SJCRH30 (cell line): ENCODE measurements around the gene RPGRIP1L. TPM values are rescaled to one million over a fixed set of nuclear protein-coding genes. Genes with fewer than 3 reads are reported as not detected.

ENCODE experiments used
- DNase-seq, 2 experiments: peaks; one replicate each; pipeline ENCODE4 v3.0.0-alpha.2; 2015 to 2020
- H3K27ac ChIP-seq: fragments of 250-450 bp; sonication (Bioruptor Pico); 2 replicates; pipeline ENCODE4 v1.5.1; 2020; ENCODE audit warnings: mild to moderate bottlenecking, moderate library complexity
- H3K27me3 ChIP-seq: fragments of 250-450 bp; sonication (Bioruptor Pico); 2 replicates; pipeline ENCODE4 v1.5.1; 2020; ENCODE audit warnings: mild to moderate bottlenecking, moderate library complexity
- H3K36me3 ChIP-seq: fragments of 250-450 bp; sonication (Bioruptor Pico); 2 replicates; pipeline ENCODE4 v1.5.1; 2020; ENCODE audit warnings: mild to moderate bottlenecking, moderate library complexity
- H3K4me1 ChIP-seq: fragments of 250-450 bp; sonication (Bioruptor Pico); 2 replicates; pipeline ENCODE4 v1.5.1; 2020; ENCODE audit warnings: mild to moderate bottlenecking, moderate library complexity
- H3K4me3 ChIP-seq: fragments of 250-450 bp; sonication (Bioruptor Pico); 2 replicates; pipeline ENCODE4 v1.5.1; 2020; ENCODE audit warnings: mild to moderate bottlenecking, moderate library complexity
- H3K9me3 ChIP-seq: fragments of 250-450 bp; sonication (Bioruptor Pico); replicated peaks from 2 replicates; pipeline ENCODE4 v1.5.1; 2020; ENCODE audit warnings: mild to moderate bottlenecking, moderate library complexity
- total RNA-seq: library from RNA; depleted of rRNA; stranded (reverse); fragments of >200 nt; shearing (Covaris generic); gene quantifications from 2 replicates; pipeline ENCODE4 v1.2.3, GENCODE V29; 2014

Gene RPGRIP1L
- total RNA-seq, 1 experiment from 2014 or later, result 26.9 TPM

GRCh38 chr16:53583401-53583800 is 120.3 kb downstream of the RPGRIP1L start:
- Histone ChIP-seq H3K27ac (no peak overlapping the region), H3K9me3 (no peaks in the 10 kb centered on the region), H3K4me1 (0 out of 2 replicates have a peak, but pooled peaks cover 2% of the 10 kb centered on the region), H3K4me3 (no peak overlapping the region), H3K27me3 (no peaks in the 10 kb centered on the region), H3K36me3 (no peaks in the 10 kb centered on the region)
- no peak for DNase-seq

GRCh38 chr16:53581784-53582183 is 121.9 kb downstream of the RPGRIP1L start:
- Histone ChIP-seq H3K27ac (no peak overlapping the region), H3K4me3 (no peak overlapping the region), H3K9me3 (no peaks in the 10 kb centered on the region), H3K36me3 (no peaks in the 10 kb centered on the region), H3K4me1 (0 out of 2 replicates have a peak, but pooled peaks cover 2% of the 10 kb centered on the region), H3K27me3 (no peaks in the 10 kb centered on the region)
- no peak for DNase-seq

- H3K9me3 ChIP-seq, result no peaks in the 10 kb centered on the region
- no peak overlapping the region for H3K27ac ChIP-seq
- no peak overlapping the region for H3K4me3 ChIP-seq
- H3K4me1 ChIP-seq, result no peaks in the 10 kb centered on the region
- no peaks in the 10 kb centered on the region for H3K36me3 ChIP-seq
- DNase-seq, result no peak
- no peaks in the 10 kb centered on the region for H3K27me3 ChIP-seq
These were observed 123.4 kb downstream of the RPGRIP1L start for GRCh38 chr16:53580038-53580802.

GRCh38 chr16:53576904-53577303 is 126.8 kb downstream of the RPGRIP1L start:
- Histone ChIP-seq H3K27me3 (no peaks in the 10 kb centered on the region), H3K9me3 (peaks cover 1% of the 10 kb centered on the region; the same call in 1 of the 2 replicates), H3K4me1 (no peaks in the 10 kb centered on the region), H3K36me3 (no peaks in the 10 kb centered on the region), H3K27ac (no peak overlapping the region), H3K4me3 (no peak overlapping the region)
- DNase-seq, result no peak

GRCh38 chr16:53576210-53576609 is 127.4 kb downstream of the RPGRIP1L start:
- no peaks in the 10 kb centered on the region for H3K36me3 ChIP-seq
- no peak overlapping the region for H3K27ac ChIP-seq
- no peak for DNase-seq
- no peaks in the 10 kb centered on the region for H3K4me1 ChIP-seq
- peaks cover 8% of the 10 kb centered on the region; the same call in 1 of the 2 replicates for H3K9me3 ChIP-seq
- H3K4me3 ChIP-seq, result no peak overlapping the region
- no peaks in the 10 kb centered on the region for H3K27me3 ChIP-seq

- no peaks in the 10 kb centered on the region for H3K4me1 ChIP-seq
These were observed 131.9 kb downstream of the RPGRIP1L start for GRCh38 chr16:53571763-53572162.

GRCh38 chr16:53566552-53567245 is 137.0 kb downstream of the RPGRIP1L start:
- Histone ChIP-seq H3K27ac (no peak overlapping the region), H3K27me3 (no peaks in the 10 kb centered on the region), H3K4me1 (no peaks in the 10 kb centered on the region), H3K9me3 (peaks cover 5% of the 10 kb centered on the region; the same call in 1 of the 2 replicates), H3K4me3 (no peak overlapping the region), H3K36me3 (no peaks in the 10 kb centered on the region)
- no peak for DNase-seq

More at GRCh38 chr16:53571763-53572162, 131.9 kb downstream of the RPGRIP1L start:
- peaks cover 9% of the 10 kb centered on the region; the same call in 1 of the 2 replicates for H3K9me3 ChIP-seq
- no peak overlapping the region for H3K27ac ChIP-seq
- DNase-seq, result no peak
- H3K27me3 ChIP-seq, result no peaks in the 10 kb centered on the region
- H3K36me3 ChIP-seq, result no peaks in the 10 kb centered on the region
- no peak overlapping the region for H3K4me3 ChIP-seq

- H3K4me1 ChIP-seq, result no peaks in the 10 kb centered on the region
- H3K36me3 ChIP-seq, result no peaks in the 10 kb centered on the region
- H3K27ac ChIP-seq, result no peak overlapping the region
- no peak overlapping the region for H3K4me3 ChIP-seq
- no peak for DNase-seq
- H3K27me3 ChIP-seq, result no peaks in the 10 kb centered on the region
- H3K9me3 ChIP-seq, result no peaks in the 10 kb centered on the region
These were observed 138.3 kb downstream of the RPGRIP1L start for GRCh38 chr16:53565296-53565863.

- H3K27ac ChIP-seq, result no peak overlapping the region
- no peaks in the 10 kb centered on the region for H3K27me3 ChIP-seq
These were observed 140.2 kb downstream of the RPGRIP1L start for GRCh38 chr16:53563426-53563825.

GRCh38 chr16:53561101-53561888 is 142.4 kb downstream of the RPGRIP1L start:
- no peak for DNase-seq
- no peaks in the 10 kb centered on the region for H3K27me3 ChIP-seq
- no peak overlapping the region for H3K4me3 ChIP-seq
- no peaks in the 10 kb centered on the region for H3K36me3 ChIP-seq
- H3K9me3 ChIP-seq, result no peaks in the 10 kb centered on the region
- no peaks in the 10 kb centered on the region for H3K4me1 ChIP-seq
- H3K27ac ChIP-seq, result no peak overlapping the region

More at GRCh38 chr16:53563426-53563825, 140.2 kb downstream of the RPGRIP1L start:
- no peaks in the 10 kb centered on the region for H3K9me3 ChIP-seq
- no peaks in the 10 kb centered on the region for H3K36me3 ChIP-seq
- H3K4me1 ChIP-seq, result no peaks in the 10 kb centered on the region
- H3K4me3 ChIP-seq, result no peak overlapping the region
- no peak for DNase-seq

- no peaks in the 10 kb centered on the region for H3K36me3 ChIP-seq
- H3K4me3 ChIP-seq, result no peak overlapping the region
- no peak overlapping the region for H3K27ac ChIP-seq
- no peak for DNase-seq
- H3K9me3 ChIP-seq, result no peaks in the 10 kb centered on the region
- H3K27me3 ChIP-seq, result no peaks in the 10 kb centered on the region
- no peaks in the 10 kb centered on the region for H3K4me1 ChIP-seq
These were observed 144.2 kb downstream of the RPGRIP1L start for GRCh38 chr16:53559270-53559951.

- no peaks in the 10 kb centered on the region for H3K36me3 ChIP-seq
- no peak for DNase-seq
- H3K4me3 ChIP-seq, result no peak overlapping the region
- H3K9me3 ChIP-seq, result no peaks in the 10 kb centered on the region
- H3K27me3 ChIP-seq, result no peaks in the 10 kb centered on the region
- no peaks in the 10 kb centered on the region for H3K4me1 ChIP-seq
- H3K27ac ChIP-seq, result no peak overlapping the region
These were observed 144.9 kb downstream of the RPGRIP1L start for GRCh38 chr16:53558710-53559109.

- no peak for DNase-seq
- Histone ChIP-seq H3K27me3 (no peaks in the 10 kb centered on the region), H3K4me1 (no peaks in the 10 kb centered on the region), H3K9me3 (no peaks in the 10 kb centered on the region), H3K4me3 (no peak overlapping the region), H3K27ac (no peak overlapping the region), H3K36me3 (no peaks in the 10 kb centered on the region)
These were observed 147.1 kb downstream of the RPGRIP1L start for GRCh38 chr16:53556521-53556920.
